H1 (cell line): Measurements from ENCODE around the gene KCP. TPM values are rescaled to one million over a fixed set of nuclear protein-coding genes. Genes with fewer than 3 reads are reported as not detected.

Source experiments
- POLR2A ChIP-seq, 2 experiments: IDR thresholded peaks; 1 replicate in 1 of 2; 2 replicates in 1 of 2; pipeline ENCODE4 v1.6.1; 2011; ENCODE audit warnings: low read depth in 2 of 2, low read length in 2 of 2, mild to moderate bottlenecking in 2 of 2; ENCODE audit errors: control extremely low read depth in 1 of 2
- SAP30 ChIP-seq: fragments of 300-600 bp; sonication (generic); IDR thresholded peaks from 2 replicates; pipeline ENCODE4 v1.7.1; 2012; ENCODE audit warnings: low read length, moderate library complexity, mild to moderate bottlenecking, inconsistent platforms; ENCODE audit not compliant: insufficient read depth, insufficient replicate concordance
- polyA plus RNA-seq, 7 experiments: library from polyadenylated mRNA; depleted of rRNA in 3 of 7; stranded (reverse) in 5 of 7; unstranded in 2 of 7; fragments of >200 nt in 5 of 7; fragments of 200-250 nt in 2 of 7; gene quantifications; 1 replicate in 5 of 7; 2 replicates in 1 of 7; 4 replicates in 1 of 7; pipeline versions ENCODE4 v1.2.1 to v1.2.3, GENCODE V29; 2011 to 2013; ENCODE audit warnings: missing spikeins in 2 of 7, mixed read lengths in 2 of 7
- total RNA-seq: library from RNA; stranded (reverse); fragmentation: NEBNext Ultra II Directional; extraction: Animal tissue kit (Norgen Biotek cat#: 25700); gene quantifications from 2 replicates; pipeline ENCODE4 v1.2.1, GENCODE V29; 2021
- TF ChIP-seq, protein P1 (sequence below): fragments of 300-600 bp; sonication (generic); IDR thresholded peaks from 2 replicates; pipeline ENCODE4 v1.7.1; 2012; ENCODE audit warnings: low read length, moderate library complexity, mild to moderate bottlenecking, inconsistent platforms; ENCODE audit not compliant: insufficient replicate concordance

Gene KCP
- total and polyA plus RNA-seq, 2 of the 8 experiments (the other 6 are each of a cell fraction or from before 2014, with no cell fraction given) = 1.3 to 2.0 TPM

DNA sequence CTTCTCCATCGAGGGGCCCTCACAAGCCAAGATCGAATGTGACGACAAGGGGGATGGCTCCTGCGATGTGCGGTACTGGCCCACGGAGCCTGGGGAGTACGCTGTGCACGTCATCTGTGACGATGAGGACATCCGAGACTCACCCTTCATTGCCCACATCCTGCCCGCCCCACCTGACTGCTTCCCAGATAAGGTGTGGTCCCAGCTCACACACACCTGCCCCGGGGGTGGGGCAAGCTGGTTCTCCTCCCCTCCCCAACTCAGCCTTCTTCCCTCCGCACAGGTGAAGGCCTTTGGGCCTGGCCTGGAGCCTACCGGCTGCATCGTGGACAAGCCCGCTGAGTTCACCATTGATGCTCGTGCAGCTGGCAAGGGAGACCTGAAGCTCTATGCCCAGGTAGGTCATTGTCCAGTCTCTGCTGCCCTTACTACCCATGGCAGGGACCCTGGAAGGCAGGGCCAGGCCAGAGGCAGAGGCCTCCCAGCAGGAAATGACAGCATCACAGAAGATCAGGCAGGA lies 69.3 kb downstream of the KCP start (continued):
- TF ChIP-seq, protein P1, sequence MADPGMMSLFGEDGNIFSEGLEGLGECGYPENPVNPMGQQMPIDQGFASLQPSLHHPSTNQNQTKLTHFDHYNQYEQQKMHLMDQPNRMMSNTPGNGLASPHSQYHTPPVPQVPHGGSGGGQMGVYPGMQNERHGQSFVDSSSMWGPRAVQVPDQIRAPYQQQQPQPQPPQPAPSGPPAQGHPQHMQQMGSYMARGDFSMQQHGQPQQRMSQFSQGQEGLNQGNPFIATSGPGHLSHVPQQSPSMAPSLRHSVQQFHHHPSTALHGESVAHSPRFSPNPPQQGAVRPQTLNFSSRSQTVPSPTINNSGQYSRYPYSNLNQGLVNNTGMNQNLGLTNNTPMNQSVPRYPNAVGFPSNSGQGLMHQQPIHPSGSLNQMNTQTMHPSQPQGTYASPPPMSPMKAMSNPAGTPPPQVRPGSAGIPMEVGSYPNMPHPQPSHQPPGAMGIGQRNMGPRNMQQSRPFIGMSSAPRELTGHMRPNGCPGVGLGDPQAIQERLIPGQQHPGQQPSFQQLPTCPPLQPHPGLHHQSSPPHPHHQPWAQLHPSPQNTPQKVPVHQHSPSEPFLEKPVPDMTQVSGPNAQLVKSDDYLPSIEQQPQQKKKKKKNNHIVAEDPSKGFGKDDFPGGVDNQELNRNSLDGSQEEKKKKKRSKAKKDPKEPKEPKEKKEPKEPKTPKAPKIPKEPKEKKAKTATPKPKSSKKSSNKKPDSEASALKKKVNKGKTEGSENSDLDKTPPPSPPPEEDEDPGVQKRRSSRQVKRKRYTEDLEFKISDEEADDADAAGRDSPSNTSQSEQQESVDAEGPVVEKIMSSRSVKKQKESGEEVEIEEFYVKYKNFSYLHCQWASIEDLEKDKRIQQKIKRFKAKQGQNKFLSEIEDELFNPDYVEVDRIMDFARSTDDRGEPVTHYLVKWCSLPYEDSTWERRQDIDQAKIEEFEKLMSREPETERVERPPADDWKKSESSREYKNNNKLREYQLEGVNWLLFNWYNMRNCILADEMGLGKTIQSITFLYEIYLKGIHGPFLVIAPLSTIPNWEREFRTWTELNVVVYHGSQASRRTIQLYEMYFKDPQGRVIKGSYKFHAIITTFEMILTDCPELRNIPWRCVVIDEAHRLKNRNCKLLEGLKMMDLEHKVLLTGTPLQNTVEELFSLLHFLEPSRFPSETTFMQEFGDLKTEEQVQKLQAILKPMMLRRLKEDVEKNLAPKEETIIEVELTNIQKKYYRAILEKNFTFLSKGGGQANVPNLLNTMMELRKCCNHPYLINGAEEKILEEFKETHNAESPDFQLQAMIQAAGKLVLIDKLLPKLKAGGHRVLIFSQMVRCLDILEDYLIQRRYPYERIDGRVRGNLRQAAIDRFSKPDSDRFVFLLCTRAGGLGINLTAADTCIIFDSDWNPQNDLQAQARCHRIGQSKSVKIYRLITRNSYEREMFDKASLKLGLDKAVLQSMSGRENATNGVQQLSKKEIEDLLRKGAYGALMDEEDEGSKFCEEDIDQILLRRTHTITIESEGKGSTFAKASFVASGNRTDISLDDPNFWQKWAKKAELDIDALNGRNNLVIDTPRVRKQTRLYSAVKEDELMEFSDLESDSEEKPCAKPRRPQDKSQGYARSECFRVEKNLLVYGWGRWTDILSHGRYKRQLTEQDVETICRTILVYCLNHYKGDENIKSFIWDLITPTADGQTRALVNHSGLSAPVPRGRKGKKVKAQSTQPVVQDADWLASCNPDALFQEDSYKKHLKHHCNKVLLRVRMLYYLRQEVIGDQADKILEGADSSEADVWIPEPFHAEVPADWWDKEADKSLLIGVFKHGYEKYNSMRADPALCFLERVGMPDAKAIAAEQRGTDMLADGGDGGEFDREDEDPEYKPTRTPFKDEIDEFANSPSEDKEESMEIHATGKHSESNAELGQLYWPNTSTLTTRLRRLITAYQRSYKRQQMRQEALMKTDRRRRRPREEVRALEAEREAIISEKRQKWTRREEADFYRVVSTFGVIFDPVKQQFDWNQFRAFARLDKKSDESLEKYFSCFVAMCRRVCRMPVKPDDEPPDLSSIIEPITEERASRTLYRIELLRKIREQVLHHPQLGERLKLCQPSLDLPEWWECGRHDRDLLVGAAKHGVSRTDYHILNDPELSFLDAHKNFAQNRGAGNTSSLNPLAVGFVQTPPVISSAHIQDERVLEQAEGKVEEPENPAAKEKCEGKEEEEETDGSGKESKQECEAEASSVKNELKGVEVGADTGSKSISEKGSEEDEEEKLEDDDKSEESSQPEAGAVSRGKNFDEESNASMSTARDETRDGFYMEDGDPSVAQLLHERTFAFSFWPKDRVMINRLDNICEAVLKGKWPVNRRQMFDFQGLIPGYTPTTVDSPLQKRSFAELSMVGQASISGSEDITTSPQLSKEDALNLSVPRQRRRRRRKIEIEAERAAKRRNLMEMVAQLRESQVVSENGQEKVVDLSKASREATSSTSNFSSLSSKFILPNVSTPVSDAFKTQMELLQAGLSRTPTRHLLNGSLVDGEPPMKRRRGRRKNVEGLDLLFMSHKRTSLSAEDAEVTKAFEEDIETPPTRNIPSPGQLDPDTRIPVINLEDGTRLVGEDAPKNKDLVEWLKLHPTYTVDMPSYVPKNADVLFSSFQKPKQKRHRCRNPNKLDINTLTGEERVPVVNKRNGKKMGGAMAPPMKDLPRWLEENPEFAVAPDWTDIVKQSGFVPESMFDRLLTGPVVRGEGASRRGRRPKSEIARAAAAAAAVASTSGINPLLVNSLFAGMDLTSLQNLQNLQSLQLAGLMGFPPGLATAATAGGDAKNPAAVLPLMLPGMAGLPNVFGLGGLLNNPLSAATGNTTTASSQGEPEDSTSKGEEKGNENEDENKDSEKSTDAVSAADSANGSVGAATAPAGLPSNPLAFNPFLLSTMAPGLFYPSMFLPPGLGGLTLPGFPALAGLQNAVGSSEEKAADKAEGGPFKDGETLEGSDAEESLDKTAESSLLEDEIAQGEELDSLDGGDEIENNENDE = no peak
- TF ChIP-seq POLR2A (IDR thresholded peaks at IDR 0.05; ENCODE audit: control extremely low read depth in 1 of 2, low read depth in 2 of 2, low read length in 2 of 2) (no peak), SAP30 (no peak)
